ENCODE results near the gene PHF19.

Gene PHF19

DNA sequence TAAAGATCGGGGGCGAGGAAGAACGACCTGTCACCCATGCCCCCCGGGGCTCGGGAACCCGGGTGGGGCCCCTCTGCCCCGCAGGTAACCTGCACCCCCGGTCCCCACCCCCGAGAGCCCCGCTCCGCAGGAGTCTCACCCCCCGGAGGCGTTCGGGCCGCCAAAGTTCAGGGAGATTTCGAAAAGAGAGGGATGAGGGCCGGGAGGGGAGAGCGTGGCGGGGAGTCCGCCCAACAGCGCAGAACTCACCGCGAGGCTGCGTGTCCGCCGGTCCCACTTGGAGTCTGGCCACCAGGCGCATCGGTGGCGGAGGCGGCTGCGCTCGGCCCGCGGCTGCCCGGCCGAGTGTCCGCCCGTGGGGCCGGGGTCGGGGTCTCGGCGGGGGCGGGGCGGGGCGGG is at the start of gene PHF19:
Gene PHF19, minus strand, starts transcription at position 347 of the 399 bp plus-strand sequence. CDS start 2,447 bp downstream, outside the sequence.
- H3K27ac ChIP-seq = peak within 1 kb of the TSS; percentile 58
- TF ChIP-seq, protein P1, sequence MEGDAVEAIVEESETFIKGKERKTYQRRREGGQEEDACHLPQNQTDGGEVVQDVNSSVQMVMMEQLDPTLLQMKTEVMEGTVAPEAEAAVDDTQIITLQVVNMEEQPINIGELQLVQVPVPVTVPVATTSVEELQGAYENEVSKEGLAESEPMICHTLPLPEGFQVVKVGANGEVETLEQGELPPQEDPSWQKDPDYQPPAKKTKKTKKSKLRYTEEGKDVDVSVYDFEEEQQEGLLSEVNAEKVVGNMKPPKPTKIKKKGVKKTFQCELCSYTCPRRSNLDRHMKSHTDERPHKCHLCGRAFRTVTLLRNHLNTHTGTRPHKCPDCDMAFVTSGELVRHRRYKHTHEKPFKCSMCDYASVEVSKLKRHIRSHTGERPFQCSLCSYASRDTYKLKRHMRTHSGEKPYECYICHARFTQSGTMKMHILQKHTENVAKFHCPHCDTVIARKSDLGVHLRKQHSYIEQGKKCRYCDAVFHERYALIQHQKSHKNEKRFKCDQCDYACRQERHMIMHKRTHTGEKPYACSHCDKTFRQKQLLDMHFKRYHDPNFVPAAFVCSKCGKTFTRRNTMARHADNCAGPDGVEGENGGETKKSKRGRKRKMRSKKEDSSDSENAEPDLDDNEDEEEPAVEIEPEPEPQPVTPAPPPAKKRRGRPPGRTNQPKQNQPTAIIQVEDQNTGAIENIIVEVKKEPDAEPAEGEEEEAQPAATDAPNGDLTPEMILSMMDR (IDR thresholded peaks at IDR 0.05) = no peak
- no peak for TF ChIP-seq ZFX (IDR thresholded peaks at IDR 0.05; ENCODE audit: borderline replicate concordance)

DNA sequence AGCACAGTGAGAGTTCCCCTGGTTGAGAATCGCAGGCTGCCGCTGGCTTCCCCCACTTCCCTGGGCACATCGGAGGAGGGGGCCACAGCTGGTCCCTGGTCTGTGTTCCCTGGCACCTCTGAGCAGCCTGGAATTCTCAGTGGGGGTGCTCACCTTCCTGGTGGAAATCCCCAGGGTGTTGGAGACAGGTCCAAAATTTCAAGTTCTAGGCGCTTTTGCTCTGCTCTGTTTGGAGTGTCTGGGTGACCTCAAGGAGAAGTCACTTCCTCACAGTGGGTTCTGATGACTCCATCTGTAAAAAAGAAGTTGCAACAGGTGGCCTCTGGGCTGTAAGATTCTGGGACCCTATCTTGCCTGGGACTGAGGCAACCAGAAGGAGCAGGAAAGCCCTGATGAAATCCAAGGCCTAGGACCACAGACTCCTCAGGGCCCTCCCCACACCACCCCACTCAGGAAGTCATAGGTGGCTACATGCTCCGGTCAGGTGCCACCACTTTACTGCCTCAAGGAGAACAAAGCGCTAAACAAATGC is 49.5 kb upstream of the PHF19 start, which contains the start of gene TRAF1:
Gene TRAF1, minus strand, starts transcription at position 400 of the 532 bp plus-strand sequence. CDS start 721 bp downstream, outside the sequence.
- no peak within 1 kb of the TSS for H3K27ac ChIP-seq
- TF ChIP-seq ZFX (IDR thresholded peaks at IDR 0.05; ENCODE audit: borderline replicate concordance) = no peak
- TF ChIP-seq, protein P1 (IDR thresholded peaks at IDR 0.05) = no peak

DNA sequence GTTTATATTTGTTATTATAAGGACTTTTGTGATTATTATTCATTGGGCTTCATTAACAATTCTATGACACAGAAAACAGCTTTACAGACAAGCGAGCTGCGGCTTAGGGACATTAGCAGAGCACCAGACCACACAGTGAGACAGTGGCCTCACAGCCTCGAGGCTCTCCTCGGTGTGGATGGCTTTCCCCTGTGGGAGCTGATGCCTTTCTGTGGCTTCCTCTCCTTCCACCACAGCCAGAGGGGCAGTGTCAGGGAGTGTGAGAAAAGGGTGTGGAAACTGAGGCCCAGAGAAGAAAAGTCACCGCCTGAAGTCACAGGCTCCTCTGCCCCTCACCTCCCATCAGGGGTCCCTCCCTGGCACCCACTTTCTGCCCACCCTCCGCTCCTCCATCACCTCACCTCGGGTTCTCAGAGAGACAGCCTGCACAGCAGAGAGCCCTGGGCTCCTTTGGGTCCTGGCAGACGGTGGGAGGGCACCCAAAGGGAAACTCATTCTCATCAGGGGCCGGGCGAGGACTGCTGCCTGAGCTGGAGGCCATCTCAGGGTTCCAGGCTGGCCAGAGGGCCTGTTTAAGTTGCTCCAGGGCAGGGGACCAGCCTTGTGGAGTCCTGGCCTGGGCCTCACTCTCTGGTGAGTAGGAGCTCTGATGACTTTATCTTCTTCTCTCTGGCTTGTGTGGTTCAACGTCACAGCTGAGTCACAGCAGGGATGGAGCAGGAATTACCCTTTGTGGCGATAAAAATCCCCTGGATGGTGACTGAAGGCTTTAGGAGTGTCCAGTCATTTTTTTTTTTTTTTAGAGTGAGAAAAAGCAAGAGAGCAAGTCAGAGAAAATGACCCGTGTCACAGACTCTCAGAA is 48.8 kb upstream of the PHF19 start:
- TF ChIP-seq, protein P1 (IDR thresholded peaks at IDR 0.05) = no peak
- TF ChIP-seq ZFX (IDR thresholded peaks at IDR 0.05; ENCODE audit: borderline replicate concordance) = no peak
- no peak overlapping the region for H3K27ac ChIP-seq

DNA sequence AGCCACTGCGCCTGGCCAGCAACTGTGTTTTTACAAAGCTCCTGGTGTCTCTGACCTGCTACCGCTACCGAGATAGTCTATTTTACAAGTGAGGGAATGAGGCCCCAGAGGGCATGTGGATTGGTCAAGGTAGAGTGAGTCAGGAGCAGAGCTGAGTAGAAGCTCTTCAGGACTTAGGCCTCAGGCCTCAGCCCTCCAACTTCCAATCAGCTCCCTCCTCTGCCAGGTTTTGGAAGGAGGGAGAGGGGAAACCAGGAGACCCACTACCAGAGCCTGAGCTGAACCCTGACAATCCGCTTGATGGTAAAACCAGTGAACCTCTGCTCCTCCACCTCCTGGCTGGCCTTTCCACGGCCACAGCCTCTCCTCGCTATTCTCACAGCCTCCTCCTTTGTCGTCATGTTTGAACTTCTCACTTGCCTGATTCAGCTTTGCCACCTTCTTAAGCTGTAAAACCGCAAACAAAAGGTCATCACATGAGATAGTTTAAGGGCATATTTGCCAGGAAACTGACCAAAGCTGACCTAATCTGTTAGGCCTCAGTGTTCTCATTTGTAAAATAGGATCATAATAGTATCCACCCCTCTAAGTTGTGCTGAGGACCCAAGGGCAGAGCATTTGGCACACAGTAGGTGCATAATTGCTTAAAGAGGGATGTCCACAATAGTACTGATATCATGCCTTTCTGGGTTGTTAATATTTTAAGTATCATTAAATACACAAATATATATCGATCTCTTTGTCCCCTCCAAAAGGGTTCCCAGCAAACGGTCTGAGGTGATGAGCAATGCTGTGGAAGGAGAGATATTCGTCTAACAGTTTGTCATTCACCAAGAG is 47.9 kb upstream of the PHF19 start:
- no peak overlapping the region for H3K27ac ChIP-seq
- TF ChIP-seq ZFX (IDR thresholded peaks at IDR 0.05; ENCODE audit: borderline replicate concordance) = no peak
- TF ChIP-seq, protein P1 (IDR thresholded peaks at IDR 0.05) = no peak

DNA sequence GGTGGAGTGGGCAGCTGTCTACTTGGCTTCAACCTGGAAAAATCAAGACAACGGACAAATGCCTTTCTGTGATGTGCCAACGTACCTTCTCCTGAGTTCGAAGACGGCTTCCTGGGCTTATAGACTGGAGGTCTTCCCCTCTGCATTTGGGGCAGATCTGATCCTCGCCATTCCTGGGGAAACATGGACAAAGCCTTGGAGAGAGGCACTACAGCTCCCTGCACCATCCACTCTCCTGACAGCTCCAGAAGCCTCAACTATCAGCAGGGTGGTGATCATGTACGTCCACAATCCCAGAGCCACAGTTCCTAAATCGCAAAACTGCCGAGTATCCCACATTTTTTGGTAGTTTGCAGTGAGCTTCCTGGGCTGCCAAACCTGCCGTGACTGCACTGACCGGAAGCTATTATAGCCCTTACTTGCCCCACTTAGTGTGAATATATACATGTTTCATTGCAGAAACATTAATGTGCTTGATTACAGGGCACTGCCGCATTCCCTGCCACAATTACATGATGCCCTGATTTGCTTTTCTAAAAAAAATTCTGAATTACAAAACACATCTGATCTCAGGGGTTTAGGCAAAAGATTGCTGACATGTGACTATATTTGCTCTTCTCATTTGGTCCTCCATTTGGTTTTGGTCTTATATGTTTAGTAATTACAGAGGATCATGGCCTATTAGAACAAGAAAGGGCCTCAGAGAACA is 46.8 kb upstream of the PHF19 start:
- TF ChIP-seq, protein P1 (IDR thresholded peaks at IDR 0.05) = no peak
- no peak for TF ChIP-seq ZFX (IDR thresholded peaks at IDR 0.05; ENCODE audit: borderline replicate concordance)
- no peak overlapping the region for H3K27ac ChIP-seq

DNA sequence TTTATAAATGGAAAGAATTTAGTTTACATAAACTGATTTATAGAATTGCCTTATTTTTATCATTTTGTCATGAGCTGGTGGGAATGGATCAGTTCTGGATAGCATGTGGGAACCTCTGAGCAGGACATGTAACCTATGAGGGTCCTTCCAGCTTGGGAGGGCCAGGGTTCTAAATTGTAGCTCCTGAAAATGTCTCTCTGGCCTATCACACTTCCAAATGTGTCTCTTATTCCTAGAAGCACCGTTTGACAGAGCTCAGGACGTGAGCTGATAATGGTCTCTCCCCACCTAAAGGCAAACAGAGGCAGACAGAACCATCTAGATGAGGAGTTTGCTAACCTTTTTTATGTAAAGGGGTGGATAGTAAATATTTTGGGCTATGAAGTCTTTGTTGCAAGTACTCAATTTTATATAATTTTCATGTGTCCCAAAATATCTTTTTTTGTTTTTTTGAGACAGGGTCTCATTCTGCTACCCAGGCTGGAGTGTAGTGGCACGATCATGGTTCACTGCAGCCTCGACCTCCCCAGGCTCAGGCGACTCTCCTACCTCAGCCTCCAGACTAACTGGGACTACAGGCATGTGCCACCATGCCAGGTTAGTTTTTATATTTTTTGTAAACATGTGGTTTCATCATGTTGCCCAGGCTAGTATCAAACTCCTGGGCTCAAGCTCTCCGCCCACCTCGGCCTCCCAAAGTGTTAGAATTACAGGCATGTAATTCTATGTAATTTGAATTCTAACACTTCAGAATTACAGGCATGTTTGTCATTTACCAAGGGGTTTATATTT is 45.6 kb upstream of the PHF19 start:
- no peak overlapping the region for H3K27ac ChIP-seq
- TF ChIP-seq, protein P1 (IDR thresholded peaks at IDR 0.05) = no peak
- no peak for TF ChIP-seq ZFX (IDR thresholded peaks at IDR 0.05; ENCODE audit: borderline replicate concordance)

All from 22Rv1 (cell line).